Neuronal stem cell (in vitro differentiated cells): ENCODE results near the gene PEAR1.
A peak's percentile ranks its signal among the peaks of the same experiment; 100 is the strongest.

Source experiments
- DNase-seq: peaks from one replicate; pipeline ENCODE4 v3.0.0-alpha.2; 2013; ENCODE audit warnings: low spot score
- H2AFZ ChIP-seq: one replicate; pipeline ENCODE4 v1.6.1; 2013; ENCODE audit warnings: mild to moderate bottlenecking, low read length, inconsistent platforms
- H2AK5ac ChIP-seq: 2 replicates; pipeline ENCODE4 v1.6.1; 2013; ENCODE audit warnings: low read depth, mild to moderate bottlenecking, inconsistent platforms, low read length, moderate library complexity, mixed read lengths
- H2BK120ac ChIP-seq: 2 replicates; pipeline ENCODE4 v1.6.1; 2013; ENCODE audit warnings: low read depth, mild to moderate bottlenecking, inconsistent platforms, low read length, moderate library complexity, mixed read lengths
- H2BK12ac ChIP-seq: one replicate; pipeline ENCODE4 v1.6.1; 2013; ENCODE audit warnings: low read length, inconsistent platforms
- H2BK15ac ChIP-seq: 2 replicates; pipeline ENCODE4 v1.6.1; 2013; ENCODE audit warnings: mild to moderate bottlenecking, low read length, inconsistent platforms, mixed read lengths
- H2BK5ac ChIP-seq: one replicate; pipeline ENCODE4 v1.6.1; 2013; ENCODE audit warnings: inconsistent platforms, mild to moderate bottlenecking, low read length, moderate library complexity
- H3K14ac ChIP-seq: one replicate; pipeline ENCODE4 v1.6.1; 2013; ENCODE audit warnings: low read length, inconsistent platforms
- H3K18ac ChIP-seq: 2 replicates; pipeline ENCODE4 v1.6.1; 2013; ENCODE audit warnings: low read length, inconsistent platforms
- H3K23ac ChIP-seq: 2 replicates; pipeline ENCODE4 v1.6.1; 2013; ENCODE audit warnings: low read depth, mild to moderate bottlenecking, mixed read lengths, low read length, inconsistent platforms; ENCODE audit not compliant: poor library complexity
- H3K27ac ChIP-seq: replicated peaks from 3 replicates; pipeline ENCODE4 v1.5.1; 2013; ENCODE audit warnings: low read length, inconsistent platforms
- H3K27me3 ChIP-seq, 3 experiments: 2 replicates each; pipeline ENCODE4 v1.6.1; 2013; ENCODE audit warnings: low read length in 3 of 3, mild to moderate bottlenecking in 2 of 3, inconsistent platforms in 1 of 3, low read depth in 1 of 3, mixed read lengths in 1 of 3, moderate library complexity in 1 of 3; ENCODE audit not compliant: control insufficient read depth in 3 of 3, insufficient read depth in 3 of 3
- H3K36me3 ChIP-seq, 2 donors: replicated peaks in 1 of 2; 2 replicates each; pipeline ENCODE4 v1.6.1; 2013; ENCODE audit warnings: low read length in 2 of 2; ENCODE audit not compliant: control insufficient read depth in 2 of 2, insufficient read depth in 2 of 2
- H3K4ac ChIP-seq: 2 replicates; pipeline ENCODE4 v1.6.1; 2013; ENCODE audit warnings: inconsistent platforms, mild to moderate bottlenecking, low read length, moderate library complexity
- H3K4me1 ChIP-seq, 2 donors: 1 replicate in 1 of 2; 2 replicates in 1 of 2; pipeline ENCODE4 v1.6.1; 2013; ENCODE audit warnings: low read length in 2 of 2, low read depth in 1 of 2; ENCODE audit not compliant: control insufficient read depth in 2 of 2, insufficient read depth in 1 of 2
- H3K4me2 ChIP-seq: one replicate; pipeline ENCODE4 v1.6.1; 2013; ENCODE audit warnings: mild to moderate bottlenecking, low read length, inconsistent platforms; ENCODE audit not compliant: insufficient read depth, poor library complexity, severe bottlenecking
- H3K4me3 ChIP-seq, 2 donors: 2 replicates each; pipeline ENCODE4 v1.5.1; 2013; ENCODE audit warnings: low read length in 2 of 2, mild to moderate bottlenecking in 2 of 2, inconsistent platforms in 1 of 2, moderate library complexity in 1 of 2
- H3K79me1 ChIP-seq: one replicate; pipeline ENCODE4 v1.6.1; 2013; ENCODE audit warnings: low read depth, mild to moderate bottlenecking, inconsistent platforms, low read length, moderate library complexity
- H3K9ac ChIP-seq: one replicate; pipeline ENCODE4 v1.6.1; 2013; ENCODE audit warnings: mild to moderate bottlenecking, low read depth, low read length, inconsistent platforms; ENCODE audit not compliant: poor library complexity
- H3K9me3 ChIP-seq, 2 donors: replicated peaks in 1 of 2; 2 replicates each; pipeline versions ENCODE3 to v1.6.1; 2013; ENCODE audit warnings: low read length in 2 of 2, mild to moderate bottlenecking in 2 of 2, inconsistent platforms in 1 of 2, low read depth in 1 of 2, mixed read lengths in 1 of 2, moderate library complexity in 1 of 2; ENCODE audit not compliant: control insufficient read depth in 2 of 2, insufficient read depth in 1 of 2
- H4K8ac ChIP-seq: one replicate; pipeline ENCODE4 v1.6.1; 2013; ENCODE audit warnings: low read depth, mild to moderate bottlenecking, inconsistent platforms, low read length, moderate library complexity
- H4K91ac ChIP-seq: one replicate; pipeline ENCODE4 v1.6.1; 2013; ENCODE audit warnings: low read length, low read depth, mild to moderate bottlenecking, inconsistent platforms; ENCODE audit not compliant: poor library complexity
- WGBS, 2 donors: extraction: QIAGEN DNeasy Blood & Tissue Kit; methylation state at CpG; one replicate each; pipeline ENCODE4 v1.1.7; 2013; ENCODE audit warnings: missing lambda C conversion rate in 2 of 2, mixed read lengths in 1 of 2; ENCODE audit not compliant: insufficient read length in 2 of 2, insufficient replicate concordance in 1 of 2; ENCODE audit errors: extremely low coverage in 2 of 2; 5-methylcytosine and 5-hydroxymethylcytosine counted together

PEAR1 gene

DNA sequence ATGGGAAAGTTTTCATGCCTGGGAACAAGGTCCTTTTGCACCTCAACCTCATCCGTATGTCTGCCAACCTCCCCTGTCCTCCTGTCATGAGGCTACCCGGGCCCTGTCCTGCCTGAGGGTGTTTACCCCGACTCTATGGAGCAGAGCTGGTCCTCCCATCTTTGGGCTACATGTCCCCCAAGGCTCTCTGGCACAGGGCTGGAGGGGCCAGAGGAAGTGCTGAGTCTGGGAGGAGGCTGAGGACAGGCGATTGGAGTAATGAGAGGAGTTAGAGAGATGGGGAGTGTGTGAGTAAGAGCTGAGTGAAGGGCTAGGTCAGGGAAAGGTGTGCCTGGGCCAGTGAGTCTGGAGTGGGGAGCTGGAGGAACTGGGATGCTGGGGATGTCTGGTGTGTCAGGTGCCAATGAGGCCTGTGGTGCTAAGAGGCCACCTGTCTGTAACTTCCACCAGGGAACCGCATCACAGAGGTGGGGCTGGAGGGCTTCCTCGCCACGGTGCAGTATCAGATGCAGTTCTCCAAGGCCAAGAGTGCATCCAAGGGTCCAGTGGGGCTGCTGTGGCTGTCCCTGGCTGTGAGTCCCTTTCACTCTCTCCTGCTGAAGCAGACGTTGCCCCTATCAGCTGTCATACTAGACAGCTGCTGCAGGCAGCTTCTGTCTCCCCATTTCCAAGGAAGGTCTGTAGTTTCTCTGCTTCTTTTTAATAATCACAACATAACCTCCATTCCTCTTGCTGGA lies 38.6 kb downstream of the PEAR1 start:
- DNase-seq = no peak
- no peak overlapping the region for H3K4me2 ChIP-seq
- peaks cover 3 to 8% of the 10 kb centered on the region in 2 donors for H3K4me1 ChIP-seq
- peak overlapping the region; percentile 15 for H3K18ac ChIP-seq
- H4K8ac ChIP-seq = no peak overlapping the region
- no peaks in the 10 kb centered on the region for H3K79me1 ChIP-seq
- H2AFZ ChIP-seq = no peak overlapping the region
- no peak overlapping the region for H3K23ac ChIP-seq
- H3K9ac ChIP-seq = peak overlapping the region; percentile 4
- no peak overlapping the region for H3K4me3 ChIP-seq
- H4K91ac ChIP-seq = no peak overlapping the region
- no peak overlapping the region for H2BK12ac ChIP-seq
- no peak overlapping the region for H2BK5ac ChIP-seq
- H3K9me3 ChIP-seq = no peaks in the 10 kb centered on the region
- H3K4ac ChIP-seq = no peak overlapping the region
- WGBS, 2 donors = 100% methylated on average over 1 of the region's 8 CpGs; no CpG with 5 or more reads in 1 of the 2 donors
- H3K27me3 ChIP-seq = peaks cover 4 to 26% (median 15%) of the 10 kb centered on the region in 3 experiments
- no peak overlapping the region for H2BK15ac ChIP-seq
- H3K27ac ChIP-seq = no peak overlapping the region
- H2BK120ac ChIP-seq = no peak overlapping the region
- H2AK5ac ChIP-seq = no peak overlapping the region
- no peak overlapping the region for H3K14ac ChIP-seq
- peaks cover 12 to 34% of the 10 kb centered on the region in 2 donors for H3K36me3 ChIP-seq

DNA sequence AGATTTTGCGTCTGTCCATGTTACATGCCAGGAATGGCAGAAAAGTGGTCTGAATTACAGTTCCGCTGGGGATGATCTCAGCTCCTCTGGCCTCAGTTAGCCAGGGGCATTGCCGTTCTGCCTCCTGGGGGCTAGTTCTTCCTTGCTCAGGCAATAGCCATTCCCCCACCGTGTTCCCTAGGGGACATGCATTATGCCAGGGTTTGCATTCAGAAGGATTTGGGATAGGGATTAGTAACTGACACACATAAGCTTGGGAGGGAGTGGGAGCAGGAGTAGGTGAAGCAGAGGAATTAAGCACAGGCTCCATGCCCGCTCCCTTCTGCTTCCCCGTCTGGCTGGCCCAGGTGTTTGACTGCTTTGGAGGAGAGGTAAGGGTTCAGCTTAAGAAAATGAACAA lies 39.6 kb downstream of the PEAR1 start:
- Histone ChIP-seq H4K91ac (no peak overlapping the region), H3K14ac (no peak overlapping the region), H2AK5ac (no peak overlapping the region), H3K18ac (no peak overlapping the region), H3K9ac (no peak overlapping the region), H2AFZ (no peak overlapping the region), H3K9me3 (no peaks in the 10 kb centered on the region), H2BK12ac (no peak overlapping the region), H3K27me3 (peaks cover 0 to 16% (median 6%) of the 10 kb centered on the region in 3 experiments), H3K79me1 (no peaks in the 10 kb centered on the region), H3K27ac (no peak overlapping the region), H3K4me3 (no peak overlapping the region), H3K4me2 (no peak overlapping the region), H3K36me3 (peaks cover 15 to 44% of the 10 kb centered on the region in 2 donors), H3K23ac (no peak overlapping the region), H4K8ac (no peak overlapping the region), H2BK5ac (no peak overlapping the region), H2BK120ac (no peak overlapping the region), H2BK15ac (no peak overlapping the region), H3K4me1 (peaks cover 1 to 4% of the 10 kb centered on the region in 2 donors), H3K4ac (no peak overlapping the region)
- no CpG with 5 or more reads among the region's 6 CpGs for WGBS, 2 donors
- DNase-seq = no peak

DNA sequence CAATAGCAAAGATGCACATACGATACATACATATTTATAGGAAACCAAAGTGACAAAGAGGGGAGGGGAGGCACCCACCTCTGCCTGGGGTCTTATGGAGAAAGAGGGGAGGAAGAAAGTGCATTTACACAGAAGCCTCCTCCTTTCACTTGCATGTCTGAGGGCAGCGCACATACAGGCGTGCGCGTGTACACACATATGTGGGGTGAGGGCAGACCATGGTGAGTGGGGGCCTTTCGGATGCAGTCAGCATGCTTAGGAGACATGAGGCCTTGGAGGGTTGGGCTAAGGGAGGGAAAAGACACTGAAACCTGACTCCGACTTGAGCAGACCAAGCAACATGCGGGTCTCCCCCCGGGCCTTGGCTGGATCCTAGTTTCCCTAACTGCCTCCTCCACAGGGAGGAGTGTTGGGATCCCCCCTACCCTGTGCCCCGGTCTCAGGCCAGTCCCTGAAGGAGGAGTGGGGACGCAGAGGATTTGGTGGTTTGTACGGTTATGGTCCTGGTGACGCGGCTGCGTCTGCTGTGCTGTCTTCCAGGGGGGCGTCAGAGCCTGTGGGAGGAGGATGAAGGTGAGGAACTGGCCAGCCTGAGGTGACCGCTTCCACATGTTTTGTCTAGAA lies 42.1 kb downstream of the PEAR1 start:
- H3K4me3 ChIP-seq = no peak overlapping the region
- H3K9ac ChIP-seq = no peak overlapping the region
- no peak overlapping the region for H3K23ac ChIP-seq
- H3K9me3 ChIP-seq = no peaks in the 10 kb centered on the region
- no peak overlapping the region for H4K8ac ChIP-seq
- peaks cover 1 to 4% of the 10 kb centered on the region in 2 donors for H3K4me1 ChIP-seq
- no peak overlapping the region for H2AK5ac ChIP-seq
- H2AFZ ChIP-seq = no peak overlapping the region
- H2BK12ac ChIP-seq = no peak overlapping the region
- H2BK120ac ChIP-seq = no peak overlapping the region
- no peak overlapping the region for H3K18ac ChIP-seq
- no peaks in the 10 kb centered on the region for H3K27me3 ChIP-seq
- H3K27ac ChIP-seq = no peak overlapping the region
- H3K4me2 ChIP-seq = no peak overlapping the region
- WGBS, 2 donors = no CpG with 5 or more reads among the region's 17 CpGs
- H3K79me1 ChIP-seq = no peaks in the 10 kb centered on the region
- no peak overlapping the region for H3K4ac ChIP-seq
- no peak for DNase-seq
- no peak overlapping the region for H3K14ac ChIP-seq
- no peak overlapping the region for H2BK15ac ChIP-seq
- no peak overlapping the region for H4K91ac ChIP-seq
- H2BK5ac ChIP-seq = peak overlapping the region; percentile 12
- H3K36me3 ChIP-seq = peaks cover 35 to 69% of the 10 kb centered on the region in 2 donors

DNA sequence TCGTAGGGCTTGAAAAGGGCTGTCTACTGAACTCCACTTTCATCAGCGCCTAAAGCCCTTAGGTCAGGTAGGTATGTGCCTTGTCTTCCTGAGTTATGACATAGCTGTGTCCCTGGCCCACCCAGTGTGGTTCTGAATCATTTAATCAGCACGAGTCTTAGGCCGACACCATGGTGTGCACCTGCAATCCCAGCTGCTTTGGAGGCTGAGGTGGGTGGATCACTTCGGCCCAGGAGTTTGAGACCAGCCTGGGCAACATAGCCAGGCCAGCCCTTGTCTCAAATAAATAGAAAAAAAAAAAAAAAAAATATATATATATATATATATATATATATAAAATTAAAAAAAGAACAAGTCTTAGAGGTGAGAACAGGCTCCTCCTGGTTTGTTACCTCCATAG lies 42.7 kb downstream of the PEAR1 start:
- H4K91ac ChIP-seq = no peak overlapping the region
- no peak overlapping the region for H3K4ac ChIP-seq
- no peak overlapping the region for H3K27ac ChIP-seq
- H2BK5ac ChIP-seq = no peak overlapping the region
- H3K4me3 ChIP-seq = no peak overlapping the region
- H3K4me1 ChIP-seq = peaks cover 1 to 4% of the 10 kb centered on the region in 2 donors
- H2AK5ac ChIP-seq = no peak overlapping the region
- no peak for DNase-seq
- WGBS, 2 donors = no CpG with 5 or more reads among the region's 5 CpGs
- peaks cover 39 to 74% of the 10 kb centered on the region in 2 donors for H3K36me3 ChIP-seq
- H3K9me3 ChIP-seq = no peaks in the 10 kb centered on the region
- no peaks in the 10 kb centered on the region for H3K79me1 ChIP-seq
- H3K9ac ChIP-seq = no peak overlapping the region
- no peak overlapping the region for H2BK15ac ChIP-seq
- no peak overlapping the region for H3K18ac ChIP-seq
- no peak overlapping the region for H2BK120ac ChIP-seq
- no peak overlapping the region for H4K8ac ChIP-seq
- H3K14ac ChIP-seq = no peak overlapping the region
- no peak overlapping the region for H2AFZ ChIP-seq
- no peak overlapping the region for H3K23ac ChIP-seq
- no peaks in the 10 kb centered on the region for H3K27me3 ChIP-seq
- H3K4me2 ChIP-seq = no peak overlapping the region
- H2BK12ac ChIP-seq = no peak overlapping the region
